Activated CD4-positive, alpha-beta memory T cell treated with anti-CD3 and anti-CD28 coated beads, Interleukin-2, amount 10 ng/mL, durations not matched to agents 7 days and 5 days (primary cell): ENCODE results near the gene CSF3R. TPM values are rescaled to one million over a fixed set of nuclear protein-coding genes. Genes with fewer than 3 reads are reported as not detected.
"Not testable (repeated sequence)": the region's sequence is repeated elsewhere in the genome, so short reads cannot be mapped to it uniquely, and the experiment has no call there.

Experiments used
- CTCF ChIA-PET: fragments of 350-600 bp; sonication (Branson Sonifier 250); formaldehyde crosslinking; loops from one replicate; lab custom pipeline; 2021; ENCODE audit warnings: antibody characterized with exemption, inconsistent platforms; lab: Charles Lee
- POLR2A ChIA-PET: fragments of 350-600 bp; sonication (Branson Sonifier 250); formaldehyde crosslinking; loops from one replicate; lab custom pipeline; 2021; ENCODE audit warnings: antibody characterized with exemption; lab: Charles Lee
- DNase-seq: peaks from one replicate; pipeline ENCODE4 v3.0.0-alpha.2; 2020
- H3K27ac Mint-ChIP-seq: one replicate; pipeline ENCODE4 v1.8.0; 2021; ENCODE audit warnings: mild to moderate bottlenecking, mixed read lengths
- H3K27me3 Mint-ChIP-seq: one replicate; pipeline ENCODE4 v1.8.0; 2021; ENCODE audit warnings: mixed read lengths
- H3K36me3 Mint-ChIP-seq: one replicate; pipeline ENCODE4 v1.8.0; 2021; ENCODE audit warnings: low read depth, mixed read lengths
- H3K4me1 Mint-ChIP-seq: one replicate; pipeline ENCODE4 v1.8.0; 2021; ENCODE audit warnings: mixed read lengths
- H3K4me3 Mint-ChIP-seq: one replicate; pipeline ENCODE4 v1.8.0; 2021; ENCODE audit warnings: mild to moderate bottlenecking, mixed read lengths
- H3K9me3 Mint-ChIP-seq: one replicate; pipeline ENCODE4 v1.8.0; 2021; ENCODE audit warnings: mixed read lengths
- total RNA-seq, 2 experiments: library from RNA; stranded (reverse); gene quantifications; one replicate each; pipeline ENCODE4 v1.2.3, GENCODE V29; 2021

CSF3R gene
- total RNA-seq, 2 experiments from 2014 or later, result 0.43 TPM

DNA sequence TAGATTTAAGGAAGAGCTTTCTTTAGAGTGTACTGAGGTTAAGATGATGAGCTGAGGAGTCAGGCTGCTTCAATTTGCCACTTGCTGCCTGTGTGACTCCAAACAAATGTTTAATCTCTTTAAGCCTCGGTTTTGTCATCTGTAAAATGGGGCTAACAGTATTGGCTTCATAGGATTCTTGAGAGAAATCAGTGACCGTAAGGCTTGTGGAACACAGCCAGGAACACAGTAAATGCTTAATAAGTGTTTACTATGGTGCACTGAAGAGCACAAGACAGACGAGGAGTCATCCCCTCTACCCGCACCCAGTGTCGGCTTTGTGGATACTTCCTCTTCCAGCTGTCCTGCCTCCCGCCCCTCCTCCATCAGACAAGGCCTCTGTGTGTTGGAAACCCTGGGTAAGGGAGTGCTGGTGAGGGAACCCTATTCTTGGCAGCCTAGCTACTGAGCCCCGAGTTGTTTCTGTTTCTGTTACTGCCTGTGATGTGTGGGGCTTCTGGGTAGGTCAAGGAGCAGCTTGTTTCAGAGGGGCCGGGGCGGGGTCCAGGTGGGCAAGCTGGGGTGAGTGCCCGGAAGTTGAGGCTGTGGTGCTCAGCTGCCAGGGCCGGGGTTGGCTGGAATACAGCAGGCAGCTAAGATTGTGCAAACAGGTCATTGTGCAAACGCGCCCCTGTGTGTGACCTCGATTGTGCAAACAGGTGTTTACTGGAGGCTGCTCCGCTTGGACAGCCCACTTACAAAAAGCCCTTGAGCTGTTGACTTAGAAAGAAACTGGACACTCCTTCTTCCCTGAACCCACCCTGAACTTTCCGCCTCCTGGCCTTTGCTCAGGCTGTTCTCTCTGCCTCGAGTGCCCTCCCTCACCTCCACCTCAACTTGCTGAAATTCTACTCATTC, 4.0 kb upstream of the CSF3R start:
- no peaks in the 10 kb centered on the region for H3K36me3 Mint-ChIP-seq
- ChIA-PET CTCF (interaction anchor here (1.6 kb wide), 1 partner anchor 29 kb away, joined by 6 read pairs; no protein-coding TSS in a partner anchor), POLR2A (no interaction called here)
- H3K27ac Mint-ChIP-seq, result no peak overlapping the region
- DNase-seq, result no peak
- peaks cover 12% of the 10 kb centered on the region for H3K27me3 Mint-ChIP-seq
- no peak overlapping the region for H3K4me3 Mint-ChIP-seq
- H3K9me3 Mint-ChIP-seq, result no peaks in the 10 kb centered on the region
- H3K4me1 Mint-ChIP-seq, result peaks cover 9% of the 10 kb centered on the region

DNA sequence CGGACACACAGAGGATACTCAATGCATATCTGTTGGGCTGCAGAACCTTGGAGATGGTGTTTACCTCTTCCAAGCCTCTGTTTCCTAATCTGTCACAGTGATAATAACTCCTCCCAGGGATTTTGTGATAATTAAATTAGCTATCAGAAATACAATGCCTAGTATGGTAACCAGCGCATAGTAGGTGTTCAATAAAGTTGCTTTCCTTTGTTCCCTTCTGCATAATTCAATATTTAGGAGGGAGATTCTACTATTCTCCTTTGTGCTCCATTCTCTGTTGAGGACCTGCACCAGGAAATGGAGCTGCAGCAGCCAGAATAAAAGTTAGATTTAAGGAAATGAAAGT, 3.4 kb upstream of the CSF3R start:
- H3K9me3 Mint-ChIP-seq, result no peaks in the 10 kb centered on the region
- H3K4me3 Mint-ChIP-seq, result no peak overlapping the region
- no peaks in the 10 kb centered on the region for H3K36me3 Mint-ChIP-seq
- DNase-seq, result no peak
- POLR2A ChIA-PET, result no interaction called here
- H3K27ac Mint-ChIP-seq, result no peak overlapping the region
- CTCF ChIA-PET, result interaction anchor here (1.6 kb wide), 1 partner anchor 30 kb away, joined by 6 read pairs; no protein-coding TSS in a partner anchor
- peaks cover 12% of the 10 kb centered on the region for H3K27me3 Mint-ChIP-seq
- H3K4me1 Mint-ChIP-seq, result peaks cover 10% of the 10 kb centered on the region

DNA sequence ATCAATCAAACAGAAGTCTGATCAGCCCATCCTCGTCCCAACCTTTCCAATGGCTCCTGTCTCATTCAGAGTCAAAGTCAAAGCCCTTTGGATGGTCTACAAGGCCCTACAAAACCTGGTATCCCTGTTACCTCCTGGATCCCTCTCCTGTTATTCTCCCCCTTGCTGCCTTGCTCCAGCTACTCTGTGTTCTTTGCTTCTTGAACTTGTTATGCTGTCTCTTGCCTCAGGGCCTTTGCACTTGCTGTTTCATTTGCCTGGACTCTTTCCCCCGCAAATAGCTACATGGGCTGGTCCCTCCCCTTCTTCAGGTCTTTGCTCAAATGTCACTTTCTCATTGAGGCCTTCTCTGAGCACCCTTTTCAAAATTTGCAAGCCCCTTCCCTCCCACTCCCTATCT, 1.4 kb upstream of the CSF3R start:
- Mint-ChIP-seq H3K9me3 (no peaks in the 10 kb centered on the region), H3K27me3 (peaks cover 19% of the 10 kb centered on the region), H3K36me3 (no peaks in the 10 kb centered on the region), H3K4me3 (no peak overlapping the region), H3K4me1 (peaks cover 15% of the 10 kb centered on the region), H3K27ac (no peak overlapping the region)
- POLR2A ChIA-PET, result no interaction called here
- CTCF ChIA-PET, result interaction anchor here (0.7 kb wide), 1 partner anchor 12 kb away, joined by 3 read pairs; no protein-coding TSS in a partner anchor
- DNase-seq, result no peak

DNA sequence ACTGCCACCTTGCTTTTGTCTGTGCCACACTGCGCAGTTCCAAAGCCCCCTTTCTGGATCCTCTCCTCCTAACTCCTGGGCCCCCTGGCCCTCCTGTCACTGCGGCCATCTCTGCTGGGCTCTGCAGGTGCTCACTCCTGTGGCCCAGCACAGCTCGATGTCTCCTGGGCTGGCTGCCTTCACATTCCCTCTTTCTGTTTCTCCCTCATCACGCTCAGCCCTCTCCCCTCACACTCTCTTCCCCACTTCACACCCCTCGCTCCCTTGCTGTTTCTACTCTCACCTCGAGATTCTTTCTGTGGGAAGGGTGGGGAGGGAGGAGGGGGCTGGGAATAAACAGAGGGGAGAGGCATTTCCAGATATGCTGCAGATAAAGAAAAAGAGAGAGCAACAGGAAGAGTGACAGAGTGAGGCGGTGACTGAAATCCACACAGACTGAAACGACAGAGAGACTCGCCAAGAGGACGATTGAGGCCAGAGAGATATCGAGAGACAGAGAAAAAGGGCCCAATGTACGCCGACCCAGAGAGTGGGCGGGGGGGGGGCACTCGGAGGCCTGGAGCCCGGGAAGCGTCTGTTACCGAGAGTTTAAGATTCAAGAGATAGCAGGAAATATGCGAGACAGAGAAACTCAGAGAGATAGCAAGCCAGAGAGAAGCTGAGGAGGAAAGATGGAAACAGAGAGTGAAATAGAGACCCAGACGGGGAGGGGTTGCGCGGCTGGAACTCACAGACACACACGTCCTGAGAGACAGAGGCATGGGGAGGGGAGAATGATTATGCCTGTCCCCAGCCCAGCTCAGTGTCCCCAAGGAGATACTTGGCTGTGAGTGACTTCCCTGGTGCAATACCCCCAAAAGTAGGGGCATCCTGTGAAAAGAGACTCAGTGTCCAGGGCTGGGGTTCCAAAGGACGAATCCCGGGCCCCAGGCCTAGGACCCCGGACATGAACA, 666 bp downstream of the CSF3R start:
- CTCF ChIA-PET, result no interaction called here
- H3K27me3 Mint-ChIP-seq, result peaks cover 19% of the 10 kb centered on the region
- peak overlapping the region; percentile 14 for H3K4me3 Mint-ChIP-seq

DNA sequence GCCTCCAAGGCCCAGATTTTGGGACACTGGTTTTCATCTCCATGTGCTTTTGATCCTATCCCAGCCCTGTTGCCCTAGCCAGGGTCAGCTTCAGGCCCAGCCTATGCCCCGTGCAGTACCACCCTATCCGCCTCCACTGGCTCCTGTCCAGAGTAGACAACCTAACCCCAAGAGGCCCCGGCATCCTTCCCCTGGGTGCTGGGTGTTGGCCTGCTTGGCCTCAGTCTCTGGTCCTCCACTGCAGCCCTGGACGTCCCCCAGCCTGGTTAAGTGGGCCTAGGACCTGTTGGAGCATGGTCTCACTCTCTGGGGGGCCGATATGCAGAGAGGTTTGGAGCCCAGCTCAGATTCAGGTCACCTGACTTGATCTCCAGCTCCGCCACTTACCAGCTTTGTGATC, 1.6 kb downstream of the CSF3R start:
- Mint-ChIP-seq H3K27ac (no peak overlapping the region), H3K4me3 (no peak overlapping the region), H3K4me1 (peaks cover 13% of the 10 kb centered on the region), H3K36me3 (no peaks in the 10 kb centered on the region), H3K27me3 (peaks cover 18% of the 10 kb centered on the region), H3K9me3 (no peaks in the 10 kb centered on the region)
- no peak for DNase-seq
- ChIA-PET POLR2A (no interaction called here), CTCF (no interaction called here)

More for the DNA sequence above, 666 bp downstream of the CSF3R start:
- H3K36me3 Mint-ChIP-seq, result no peaks in the 10 kb centered on the region
- DNase-seq, result no peak
- H3K9me3 Mint-ChIP-seq, result no peaks in the 10 kb centered on the region
- H3K27ac Mint-ChIP-seq, result no peak overlapping the region
- POLR2A ChIA-PET, result interaction anchor here (0.9 kb wide), 1 partner anchor 10 kb away, joined by 3 read pairs; no protein-coding TSS in a partner anchor
- H3K4me1 Mint-ChIP-seq, result peaks cover 15% of the 10 kb centered on the region

DNA sequence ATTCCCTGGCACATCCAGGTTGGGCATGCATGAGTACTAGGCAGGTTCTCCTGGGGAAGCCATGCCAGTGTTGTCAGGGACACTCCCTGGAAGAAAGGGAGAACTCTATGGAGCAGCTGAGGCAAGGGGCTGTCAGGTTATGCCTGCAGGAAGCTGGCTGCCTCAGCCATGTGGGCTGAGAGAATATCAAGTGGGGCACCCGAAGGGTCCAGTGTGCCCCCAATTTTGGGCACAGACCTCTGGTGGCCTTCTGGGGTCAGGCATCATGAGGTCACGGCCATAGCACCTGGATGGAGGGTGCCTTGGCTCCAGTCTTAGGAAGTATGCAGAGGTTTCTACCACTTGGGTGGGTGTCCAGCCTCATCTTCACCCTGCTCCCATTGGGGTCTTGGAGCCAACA, 2.6 kb downstream of the CSF3R start:
- Mint-ChIP-seq H3K4me3 (no peak overlapping the region), H3K4me1 (peaks cover 15% of the 10 kb centered on the region), H3K27ac (no peak overlapping the region), H3K27me3 (peaks cover 11% of the 10 kb centered on the region), H3K9me3 (no peaks in the 10 kb centered on the region), H3K36me3 (no peaks in the 10 kb centered on the region)
- ChIA-PET POLR2A (no interaction called here), CTCF (no interaction called here)
- no peak for DNase-seq

DNA sequence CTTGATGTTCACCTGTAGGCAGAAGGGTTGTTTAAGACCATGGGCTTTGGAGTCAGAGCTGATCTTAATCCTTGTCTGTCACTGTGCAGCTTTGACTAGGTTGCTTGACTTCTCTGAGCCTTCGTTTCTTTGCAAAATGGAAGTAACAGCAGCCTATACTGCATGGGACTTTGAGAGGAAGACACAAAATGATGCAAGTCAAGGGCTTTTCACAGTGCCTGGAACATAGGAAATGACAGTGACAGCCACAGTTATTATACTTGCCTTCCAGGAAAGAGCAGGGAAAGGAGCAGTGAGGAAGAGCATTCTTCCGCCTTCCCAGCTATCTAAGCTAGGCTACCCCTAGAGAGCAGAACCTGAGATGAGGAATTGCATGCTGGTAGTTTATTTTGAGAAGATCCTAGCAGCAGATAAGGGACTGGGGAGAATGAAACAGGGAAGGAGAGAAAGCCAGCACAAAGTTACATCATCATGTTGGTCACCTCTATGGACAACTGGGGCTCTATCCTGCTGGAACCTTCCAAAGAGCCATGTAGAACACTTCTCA, 3.1 kb downstream of the CSF3R start:
- DNase-seq, result no peak
- peaks cover 11% of the 10 kb centered on the region for H3K27me3 Mint-ChIP-seq
- H3K9me3 Mint-ChIP-seq, result no peaks in the 10 kb centered on the region
- H3K4me3 Mint-ChIP-seq, result no peak overlapping the region
- no peaks in the 10 kb centered on the region for H3K36me3 Mint-ChIP-seq
- POLR2A ChIA-PET, result interaction anchor here (0.9 to 1.0 kb wide), 2 partner anchors 15 to 24 kb away, joined by 3 read pairs; partner anchors contain the start of gene MRPS15
- no peak overlapping the region for H3K27ac Mint-ChIP-seq
- peaks cover 17% of the 10 kb centered on the region for H3K4me1 Mint-ChIP-seq
- CTCF ChIA-PET, result interaction anchor here (1.7 kb wide), 1 partner anchor 37 kb away, joined by 5 read pairs; no protein-coding TSS in a partner anchor

DNA sequence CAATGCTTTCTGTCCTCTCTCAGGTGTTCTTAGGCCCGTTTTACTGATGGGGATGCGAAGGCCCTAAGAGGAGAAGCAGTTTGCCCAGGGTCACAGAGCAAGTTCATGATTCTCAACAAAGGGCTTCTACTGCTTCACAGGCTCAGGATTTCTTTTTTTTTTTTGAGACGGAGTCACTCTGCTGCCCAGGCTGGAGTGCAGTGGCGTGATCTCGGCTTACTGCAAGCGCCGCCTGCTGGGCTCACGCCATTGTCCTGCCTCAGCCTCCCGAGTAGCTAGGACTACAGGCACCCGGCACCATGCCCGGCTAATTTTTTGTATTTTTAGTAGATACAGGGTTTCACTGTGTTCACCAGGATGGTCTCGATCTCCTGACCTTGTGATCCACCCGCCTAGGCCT, 5.1 kb downstream of the CSF3R start:
- POLR2A ChIA-PET, H3K4me3 Mint-ChIP-seq, DNase-seq, H3K27me3 Mint-ChIP-seq, H3K9me3 Mint-ChIP-seq, H3K36me3 Mint-ChIP-seq, H3K27ac Mint-ChIP-seq: not testable (repeated sequence)
- peaks cover 33% of the 10 kb centered on the region for H3K4me1 Mint-ChIP-seq
- CTCF ChIA-PET, result interaction anchor here (0.7 kb wide), 1 partner anchor 162 kb away, joined by 3 read pairs; no protein-coding TSS in a partner anchor

DNA sequence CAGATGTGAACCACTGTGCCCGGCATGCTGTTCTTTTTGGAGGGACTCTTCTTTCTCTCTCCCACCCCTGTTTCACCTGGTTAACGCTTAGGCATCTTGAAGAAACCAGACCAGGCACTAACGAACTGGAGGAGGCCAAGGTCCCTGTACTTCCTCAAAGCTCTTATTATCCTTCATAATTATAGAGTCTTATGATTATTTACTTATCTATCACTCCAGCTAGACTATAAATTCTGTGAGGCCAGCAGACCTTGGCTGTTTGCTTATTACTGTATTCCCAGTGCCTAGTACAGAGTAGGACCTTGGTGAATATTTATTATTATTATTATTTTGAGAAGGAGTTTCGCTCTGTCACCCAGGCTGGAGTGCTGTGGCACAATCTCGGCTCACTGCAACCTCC, 5.8 kb downstream of the CSF3R start:
- Mint-ChIP-seq H3K36me3 (no peaks in the 10 kb centered on the region), H3K4me1 (peaks cover 30% of the 10 kb centered on the region), H3K27me3 (peaks cover 7% of the 10 kb centered on the region), H3K9me3 (no peaks in the 10 kb centered on the region), H3K4me3 (no peak overlapping the region), H3K27ac (no peak overlapping the region)
- DNase-seq, result no peak
- ChIA-PET POLR2A (no interaction called here), CTCF (interaction anchor here (0.8 kb wide), 1 partner anchor 39 kb away, joined by 3 read pairs; no protein-coding TSS in a partner anchor)

DNA sequence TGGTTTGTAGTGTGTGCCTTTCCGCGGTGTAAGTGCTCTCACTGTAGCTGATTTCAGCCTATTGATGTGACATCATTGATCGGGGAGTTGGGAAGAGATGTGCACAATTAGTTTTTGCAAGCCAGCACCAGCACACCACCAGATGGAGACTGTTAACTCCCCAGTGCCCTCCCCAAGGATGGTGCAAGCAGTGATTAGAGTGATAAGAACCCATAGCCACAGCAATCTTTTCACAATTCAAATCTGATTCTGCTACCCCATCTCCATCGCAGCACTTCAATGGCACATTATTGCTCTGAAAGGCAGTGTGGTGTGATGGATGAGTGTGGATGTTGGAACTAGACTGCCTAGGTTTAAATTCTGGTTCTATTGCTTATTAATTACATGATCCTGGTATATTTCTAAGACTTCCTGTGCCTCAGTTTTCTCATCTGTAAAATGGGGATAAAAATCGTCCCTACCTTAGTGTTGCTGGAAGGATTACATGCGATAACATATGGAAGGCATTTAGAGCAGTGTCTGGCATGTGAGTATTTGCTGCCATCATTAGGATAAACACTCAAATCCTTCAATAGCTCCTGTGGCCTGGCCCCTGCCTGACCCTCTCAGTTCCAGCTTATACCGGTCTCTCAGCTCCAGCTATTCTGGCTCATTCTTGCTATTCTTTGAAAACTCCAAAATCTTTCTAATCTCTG, 6.7 kb downstream of the CSF3R start:
- H3K27ac Mint-ChIP-seq, result no peak overlapping the region
- no peaks in the 10 kb centered on the region for H3K9me3 Mint-ChIP-seq
- POLR2A ChIA-PET, result no interaction called here
- H3K36me3 Mint-ChIP-seq, result no peaks in the 10 kb centered on the region
- peaks cover 27% of the 10 kb centered on the region for H3K4me1 Mint-ChIP-seq
- no peak overlapping the region for H3K4me3 Mint-ChIP-seq
- no peak for DNase-seq
- CTCF ChIA-PET, result interaction anchor here (0.8 kb wide), 1 partner anchor 40 kb away, joined by 3 read pairs; no protein-coding TSS in a partner anchor
- peaks cover 7% of the 10 kb centered on the region for H3K27me3 Mint-ChIP-seq

DNA sequence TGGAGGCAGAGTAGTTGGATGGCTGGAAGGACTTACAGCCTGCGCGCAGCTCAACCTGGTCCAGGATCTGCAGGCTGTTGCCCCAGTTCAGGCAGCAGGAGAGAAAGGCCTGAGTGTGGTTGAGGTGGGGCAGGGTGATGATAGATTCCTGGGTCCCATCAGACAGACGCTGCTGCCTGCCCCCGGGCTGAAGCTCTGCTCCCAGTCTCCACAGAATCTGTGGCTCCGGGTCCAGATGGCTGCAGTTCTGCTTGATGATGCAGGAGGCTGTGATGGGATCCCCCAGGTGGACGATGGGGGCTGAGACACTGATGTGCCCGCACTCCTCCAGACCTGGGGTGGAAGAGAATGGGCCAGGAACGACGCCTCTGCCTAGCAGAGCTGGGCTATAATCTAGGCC, 7.4 kb downstream of the CSF3R start:
- Mint-ChIP-seq H3K27ac (no peak overlapping the region), H3K9me3 (no peaks in the 10 kb centered on the region), H3K36me3 (no peaks in the 10 kb centered on the region), H3K4me3 (no peak overlapping the region), H3K27me3 (peaks cover 7% of the 10 kb centered on the region), H3K4me1 (peaks cover 27% of the 10 kb centered on the region)
- ChIA-PET POLR2A (interaction anchor here (2.2 kb wide), 1 partner anchor 11 kb away, joined by 16 read pairs; the partner anchor contains the start of gene MRPS15), CTCF (interaction anchor here (1.3 to 1.8 kb wide), 2 partner anchors 11 to 41 kb away, joined by 4 read pairs; partner anchors contain the start of gene MRPS15)
- no peak for DNase-seq

DNA sequence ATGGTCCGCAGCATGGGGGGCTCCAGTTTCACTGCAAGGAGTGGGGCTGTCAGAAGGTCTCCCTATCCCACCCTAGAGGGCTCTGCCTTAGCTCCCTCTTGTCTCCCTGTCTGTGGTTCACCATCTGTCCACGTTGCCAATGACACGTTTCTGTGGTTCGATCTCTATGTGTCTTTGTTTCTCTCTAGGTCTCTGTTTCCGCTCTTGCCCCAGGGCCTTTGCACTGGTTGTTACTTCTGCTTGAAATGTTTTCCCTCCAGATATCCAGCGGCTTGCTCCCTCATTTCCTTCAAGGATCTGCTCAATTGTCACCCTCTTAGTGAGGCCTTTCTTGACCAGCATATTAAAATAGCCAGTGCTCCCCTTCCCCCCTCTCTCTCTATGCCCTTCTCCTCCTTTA, 10.1 kb downstream of the CSF3R start:
- Mint-ChIP-seq H3K36me3 (no peaks in the 10 kb centered on the region), H3K27me3 (no peaks in the 10 kb centered on the region), H3K9me3 (no peaks in the 10 kb centered on the region), H3K4me1 (peaks cover 21% of the 10 kb centered on the region), H3K27ac (no peak overlapping the region), H3K4me3 (no peak overlapping the region)
- no peak for DNase-seq
- POLR2A ChIA-PET, result interaction anchor here (0.7 to 1.7 kb wide), 4 partner anchors 9 to 20 kb away, joined by 3 to 7 read pairs (median 3); partner anchors contain the start of genes CSF3R and MRPS15
- CTCF ChIA-PET, result no interaction called here
